Osteocyte (in vitro differentiated cells): Measurements from ENCODE around the gene ATP11C. TPM values are rescaled to one million over a fixed set of nuclear protein-coding genes. Genes with fewer than 3 reads are reported as not detected.
A peak's percentile ranks its signal among the peaks of the same experiment; 100 is the strongest.
"Not testable (repeated sequence)": the region's sequence is repeated elsewhere in the genome, so short reads cannot be mapped to it uniquely, and the experiment has no call there.

Experiments
- DNase-seq: peaks from one replicate; pipeline ENCODE4 v3.0.0; 2021; ENCODE audit warnings: mixed read lengths; ENCODE audit not compliant: unreplicated experiment; ENCODE audit errors: extremely low spot score
- H3K27ac Mint-ChIP-seq: one replicate; pipeline ENCODE4 v1.8.0; 2021; ENCODE audit warnings: mild to moderate bottlenecking, mixed read lengths; ENCODE audit not compliant: unreplicated experiment
- H3K27me3 Mint-ChIP-seq: one replicate; pipeline ENCODE4 v1.8.0; 2021; ENCODE audit warnings: mixed read lengths; ENCODE audit not compliant: unreplicated experiment
- H3K36me3 Mint-ChIP-seq: one replicate; pipeline ENCODE4 v1.8.0; 2021; ENCODE audit warnings: mixed read lengths; ENCODE audit not compliant: unreplicated experiment
- H3K4me1 Mint-ChIP-seq: one replicate; pipeline ENCODE4 v1.8.0; 2021; ENCODE audit warnings: mixed read lengths; ENCODE audit not compliant: unreplicated experiment
- H3K4me3 Mint-ChIP-seq: one replicate; pipeline ENCODE4 v1.8.0; 2021; ENCODE audit warnings: mild to moderate bottlenecking, moderate library complexity, mixed read lengths; ENCODE audit not compliant: unreplicated experiment
- H3K9me3 Mint-ChIP-seq: one replicate; pipeline ENCODE4 v1.8.0; 2021; ENCODE audit warnings: mixed read lengths; ENCODE audit not compliant: unreplicated experiment
- total RNA-seq: library from RNA; stranded (reverse); gene quantifications from 2 replicates; pipeline ENCODE4 v1.2.1, GENCODE V29; 2021
- TF ChIP-seq, protein P1 (sequence below): fragments of 200-600 bp; sonication (generic); IDR thresholded peaks from 2 replicates; pipeline ENCODE4 v1.5.0; 2021; ENCODE audit warnings: antibody characterized with exemption, mild to moderate bottlenecking, moderate library complexity

Gene ATP11C
- total RNA-seq, 1 donor from 2014 or later: 24.1 TPM

DNA sequence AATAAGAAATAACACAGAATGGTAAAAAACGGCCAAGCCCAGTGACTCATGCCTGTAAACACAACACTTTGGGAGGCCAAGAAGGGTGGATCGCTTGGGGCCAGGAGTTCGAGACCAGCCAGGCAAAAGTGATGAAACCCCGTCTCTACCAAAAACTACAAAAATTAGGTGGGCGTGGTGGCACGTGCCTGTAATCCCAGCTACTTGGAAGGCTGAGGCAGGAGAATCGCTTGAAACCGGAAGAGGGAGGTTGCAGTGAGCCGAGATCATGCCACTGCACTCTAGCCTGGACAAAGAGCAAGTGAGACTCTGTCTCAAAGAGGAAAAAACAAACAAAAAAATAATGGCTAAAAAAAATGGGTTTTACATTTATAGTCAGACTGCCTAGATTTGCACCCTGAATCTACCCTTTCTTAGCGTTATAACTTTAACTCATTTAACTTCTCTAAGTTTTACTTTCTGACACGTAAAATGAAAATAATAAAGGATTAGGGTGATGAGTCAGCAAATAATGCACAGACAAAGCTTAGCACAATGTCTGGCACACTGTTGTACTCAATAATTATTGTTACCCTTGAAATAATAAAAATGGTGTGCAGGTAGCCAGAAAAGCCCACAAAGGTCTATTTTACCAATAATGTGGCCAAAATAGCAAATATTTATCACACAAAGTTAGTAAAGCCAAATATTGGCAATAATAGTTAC is 55.0 kb downstream of the ATP11C start:
- H3K9me3 Mint-ChIP-seq: no peaks in the 10 kb centered on the region
- peak overlapping the region; percentile 47 for H3K27ac Mint-ChIP-seq

DNA sequence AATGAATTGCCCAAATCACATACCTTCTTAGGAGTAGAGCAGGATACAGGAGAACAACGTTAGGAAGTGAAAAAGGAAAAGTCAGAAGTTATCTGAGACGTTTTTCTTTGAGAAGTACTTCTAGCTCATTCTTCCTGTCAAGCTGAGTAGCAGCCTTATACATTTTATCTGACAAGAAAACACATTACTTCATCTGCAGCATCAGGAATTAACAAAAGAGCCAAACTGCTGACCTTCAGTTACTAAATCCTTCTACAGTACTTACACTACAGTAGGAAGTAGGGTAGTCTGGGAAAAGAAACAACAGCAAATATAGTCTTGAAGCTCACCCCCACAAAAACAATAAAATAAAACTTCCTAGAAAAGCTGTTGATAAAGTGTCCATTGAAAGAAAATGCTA is 57.0 kb downstream of the ATP11C start:
- Mint-ChIP-seq H3K9me3 (no peaks in the 10 kb centered on the region), H3K4me3 (no peak overlapping the region), H3K27ac (peak overlapping the region; percentile 36), H3K27me3 (no peaks in the 10 kb centered on the region), H3K36me3 (no peaks in the 10 kb centered on the region), H3K4me1 (peaks cover 25% of the 10 kb centered on the region)
- TF ChIP-seq, protein P1, sequence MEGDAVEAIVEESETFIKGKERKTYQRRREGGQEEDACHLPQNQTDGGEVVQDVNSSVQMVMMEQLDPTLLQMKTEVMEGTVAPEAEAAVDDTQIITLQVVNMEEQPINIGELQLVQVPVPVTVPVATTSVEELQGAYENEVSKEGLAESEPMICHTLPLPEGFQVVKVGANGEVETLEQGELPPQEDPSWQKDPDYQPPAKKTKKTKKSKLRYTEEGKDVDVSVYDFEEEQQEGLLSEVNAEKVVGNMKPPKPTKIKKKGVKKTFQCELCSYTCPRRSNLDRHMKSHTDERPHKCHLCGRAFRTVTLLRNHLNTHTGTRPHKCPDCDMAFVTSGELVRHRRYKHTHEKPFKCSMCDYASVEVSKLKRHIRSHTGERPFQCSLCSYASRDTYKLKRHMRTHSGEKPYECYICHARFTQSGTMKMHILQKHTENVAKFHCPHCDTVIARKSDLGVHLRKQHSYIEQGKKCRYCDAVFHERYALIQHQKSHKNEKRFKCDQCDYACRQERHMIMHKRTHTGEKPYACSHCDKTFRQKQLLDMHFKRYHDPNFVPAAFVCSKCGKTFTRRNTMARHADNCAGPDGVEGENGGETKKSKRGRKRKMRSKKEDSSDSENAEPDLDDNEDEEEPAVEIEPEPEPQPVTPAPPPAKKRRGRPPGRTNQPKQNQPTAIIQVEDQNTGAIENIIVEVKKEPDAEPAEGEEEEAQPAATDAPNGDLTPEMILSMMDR: no peak
- no peak for DNase-seq

More for the DNA sequence above, 55.0 kb downstream of the ATP11C start:
- DNase-seq: no peak
- no peak overlapping the region for H3K4me3 Mint-ChIP-seq
- H3K36me3 Mint-ChIP-seq: no peaks in the 10 kb centered on the region
- no peaks in the 10 kb centered on the region for H3K27me3 Mint-ChIP-seq
- TF ChIP-seq, protein P1: no peak
- H3K4me1 Mint-ChIP-seq: peaks cover 43% of the 10 kb centered on the region

DNA sequence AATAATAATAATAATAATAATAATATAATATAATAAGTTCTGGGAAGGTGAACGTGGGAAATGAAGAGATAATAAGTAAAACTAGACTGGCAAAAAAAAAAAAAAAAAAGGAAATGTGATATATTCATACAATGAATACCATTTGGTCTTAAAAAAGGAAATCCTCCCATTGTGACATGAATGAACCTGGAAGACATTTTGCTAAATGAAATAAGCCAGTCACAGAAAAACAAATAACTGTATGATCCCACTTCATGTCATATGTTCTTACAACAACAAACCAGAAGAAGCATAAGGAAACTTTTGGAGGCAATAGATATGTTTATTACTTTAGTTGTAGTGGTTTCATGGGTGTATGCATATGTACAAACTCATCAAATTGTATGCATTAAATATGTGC is 63.1 kb downstream of the ATP11C start:
- no peak for DNase-seq
- Mint-ChIP-seq H3K4me1 (peaks cover 2% of the 10 kb centered on the region), H3K9me3 (peaks cover 9% of the 10 kb centered on the region), H3K4me3 (no peak overlapping the region), H3K27me3 (no peaks in the 10 kb centered on the region), H3K36me3 (no peaks in the 10 kb centered on the region), H3K27ac (no peak overlapping the region)
- TF ChIP-seq, protein P1: no peak

DNA sequence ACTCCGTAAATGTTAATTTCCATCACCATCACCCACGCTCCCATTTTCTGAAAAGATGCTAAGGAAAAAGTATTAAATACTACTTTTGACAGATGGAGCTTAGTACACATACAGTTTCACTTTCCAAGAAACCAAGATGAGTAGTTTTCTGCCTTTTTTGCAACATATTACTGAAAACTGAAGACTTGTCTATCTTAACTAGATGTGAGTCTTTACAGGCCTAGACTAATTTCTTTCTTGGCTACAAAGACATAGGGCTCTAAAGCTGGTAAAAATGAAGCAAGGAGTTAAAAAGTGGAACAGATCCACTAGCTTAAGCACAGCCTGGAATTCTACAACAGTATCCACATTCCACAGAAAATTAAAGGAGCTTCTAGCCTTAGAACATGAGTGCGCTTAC is 68.2 kb downstream of the ATP11C start:
- Mint-ChIP-seq H3K4me1 (peaks cover 11% of the 10 kb centered on the region), H3K27ac (no peak overlapping the region), H3K4me3 (no peak overlapping the region), H3K36me3 (no peaks in the 10 kb centered on the region), H3K27me3 (no peaks in the 10 kb centered on the region), H3K9me3 (peaks cover 9% of the 10 kb centered on the region)
- DNase-seq: no peak
- TF ChIP-seq, protein P1: no peak

DNA sequence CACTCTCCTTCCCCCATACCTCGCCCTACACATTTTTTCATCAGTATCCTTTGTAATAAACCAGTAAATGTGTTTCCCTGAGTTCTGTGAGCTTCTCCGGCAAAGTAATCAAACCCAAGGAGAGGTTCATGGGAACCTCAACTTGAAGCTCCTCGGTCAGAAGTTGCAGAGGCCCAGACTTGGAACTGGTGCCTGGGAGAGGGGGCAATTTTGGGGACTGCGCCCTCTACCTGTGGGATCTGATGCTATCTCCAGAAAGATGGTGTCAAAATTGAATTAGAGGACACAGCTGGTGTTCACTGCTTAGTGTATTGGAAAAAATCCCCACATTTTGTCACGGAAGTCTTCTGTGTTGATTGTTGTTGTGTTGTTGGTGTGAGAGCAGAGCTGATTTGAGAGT is 70.6 kb downstream of the ATP11C start:
- no peaks in the 10 kb centered on the region for H3K27me3 Mint-ChIP-seq
- H3K36me3 Mint-ChIP-seq: no peaks in the 10 kb centered on the region
- H3K4me1 Mint-ChIP-seq: peaks cover 11% of the 10 kb centered on the region

DNA sequence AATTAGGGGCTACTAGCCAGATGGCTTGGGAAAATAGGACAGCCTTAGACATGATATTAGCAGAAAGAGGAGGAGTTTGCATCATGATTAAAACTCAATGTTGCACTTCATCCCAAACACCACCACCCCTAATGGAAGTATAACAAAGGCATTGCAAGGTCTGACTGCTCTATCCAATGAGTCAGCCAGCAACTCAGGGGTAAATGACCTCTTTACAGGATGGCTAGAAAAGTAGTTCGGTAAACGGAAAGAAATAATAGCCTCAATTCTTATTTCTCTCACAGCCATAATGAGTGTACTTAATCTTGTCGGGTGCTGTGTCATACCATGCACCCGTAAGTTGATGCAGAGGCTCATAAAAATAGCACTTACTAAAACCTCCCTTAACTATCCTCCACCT is 76.0 kb downstream of the ATP11C start:
- H3K4me1 Mint-ChIP-seq: peaks cover 15% of the 10 kb centered on the region
- not testable (repeated sequence) for H3K27me3 Mint-ChIP-seq, H3K4me3 Mint-ChIP-seq, H3K9me3 Mint-ChIP-seq, H3K27ac Mint-ChIP-seq, H3K36me3 Mint-ChIP-seq, DNase-seq

More for the DNA sequence above, 70.6 kb downstream of the ATP11C start:
- TF ChIP-seq, protein P1: no peak
- peak overlapping the region; percentile 11 for H3K27ac Mint-ChIP-seq
- DNase-seq: no peak
- H3K4me3 Mint-ChIP-seq: no peak overlapping the region
- peaks cover 3% of the 10 kb centered on the region for H3K9me3 Mint-ChIP-seq
